ENCODE data around the gene GNG7.
"Not testable (repeated sequence)": the region's sequence is repeated elsewhere in the genome, so short reads cannot be mapped to it uniquely, and the experiment has no call there.

Gene GNG7

GRCh38 chr19:2643123-2643737 is 59.3 kb downstream of the GNG7 start:
- not testable (repeated sequence) for DNase-seq (ENCODE audit: low read depth in 2 of 2)

DNA sequence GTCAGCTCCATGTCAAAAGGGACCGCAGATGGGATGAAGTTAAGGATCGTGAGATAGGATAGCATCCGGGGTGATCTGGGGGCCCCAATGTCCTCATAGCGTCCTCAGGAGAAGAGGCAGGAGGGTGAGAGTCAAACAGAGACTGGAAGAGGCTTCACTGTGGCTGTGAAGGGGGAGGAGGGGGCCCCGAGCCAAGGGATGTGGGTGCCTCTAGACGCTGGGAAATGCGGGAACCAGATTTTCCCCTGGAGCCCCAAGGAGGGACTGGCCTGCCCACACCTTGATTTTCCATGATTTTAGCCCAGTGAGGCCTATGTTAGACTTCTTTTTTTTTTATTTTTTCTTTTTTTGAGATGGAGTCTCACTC is 61.2 kb downstream of the GNG7 start:
- no peak for DNase-seq (ENCODE audit: low read depth in 2 of 2)

DNA sequence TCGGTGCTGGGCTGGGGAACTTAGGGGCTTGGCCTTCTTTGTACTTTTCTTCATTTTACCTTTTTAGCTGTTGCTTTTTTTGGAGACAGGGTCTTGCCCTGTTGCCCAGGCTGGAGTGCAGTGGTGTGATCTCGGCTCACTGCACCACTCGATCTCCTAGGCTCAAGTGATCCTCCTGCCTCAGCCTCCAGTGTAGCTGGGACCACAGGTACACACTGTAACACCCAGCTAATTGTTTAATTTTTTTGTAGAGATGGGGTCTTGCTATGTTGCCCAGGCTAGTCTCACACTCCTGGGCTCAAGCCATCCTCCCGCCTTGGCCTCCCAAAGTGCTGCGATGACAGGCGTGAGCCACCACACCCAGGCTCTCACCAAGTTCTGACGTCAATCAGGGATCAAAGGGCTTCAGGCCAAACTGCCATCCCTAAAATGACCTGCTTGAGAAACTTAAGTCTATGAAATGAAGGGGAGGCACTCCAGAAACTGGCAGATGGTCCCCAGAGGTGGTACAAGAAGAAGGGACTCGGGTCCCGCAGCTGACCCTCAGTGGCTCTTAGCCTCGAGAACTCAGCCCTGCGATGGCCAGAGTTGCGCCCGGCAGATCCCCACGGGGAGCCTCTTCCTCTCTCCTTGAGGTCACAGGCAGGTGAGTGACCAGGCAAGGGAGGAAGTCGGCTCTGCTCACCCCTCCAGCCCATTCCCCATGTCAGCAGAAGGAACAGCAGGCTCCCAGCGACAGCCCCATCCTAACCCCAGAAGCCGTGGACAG is 61.7 kb downstream of the GNG7 start:
- DNase-seq (ENCODE audit: low read depth in 2 of 2): no peak

DNA sequence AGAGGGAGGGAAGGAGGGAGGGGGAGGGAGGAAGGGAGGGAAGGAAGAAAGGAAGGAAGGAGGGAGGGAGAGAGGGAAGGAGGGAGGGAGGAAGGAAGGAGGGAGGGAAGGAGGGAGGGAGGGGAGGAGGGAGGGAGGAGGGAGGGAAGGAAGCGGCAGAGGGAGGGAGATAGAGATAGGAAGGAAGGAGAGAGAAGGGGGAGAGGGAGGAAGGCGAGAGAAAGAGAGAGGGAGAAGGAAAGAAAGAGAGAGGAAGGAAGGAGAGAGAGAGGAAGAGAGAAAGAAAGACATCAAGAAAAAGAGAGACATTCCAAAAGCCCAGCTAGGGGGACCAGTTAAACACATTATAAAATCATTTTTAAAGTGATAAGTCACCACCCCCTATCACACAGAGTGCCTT is 62.5 kb downstream of the GNG7 start:
- DNase-seq (ENCODE audit: low read depth in 2 of 2): no peak

GRCh38 chr19:2638417-2638940 is 64.0 kb downstream of the GNG7 start:
- DNase-seq (ENCODE audit: low read depth in 2 of 2): no peak

DNA sequence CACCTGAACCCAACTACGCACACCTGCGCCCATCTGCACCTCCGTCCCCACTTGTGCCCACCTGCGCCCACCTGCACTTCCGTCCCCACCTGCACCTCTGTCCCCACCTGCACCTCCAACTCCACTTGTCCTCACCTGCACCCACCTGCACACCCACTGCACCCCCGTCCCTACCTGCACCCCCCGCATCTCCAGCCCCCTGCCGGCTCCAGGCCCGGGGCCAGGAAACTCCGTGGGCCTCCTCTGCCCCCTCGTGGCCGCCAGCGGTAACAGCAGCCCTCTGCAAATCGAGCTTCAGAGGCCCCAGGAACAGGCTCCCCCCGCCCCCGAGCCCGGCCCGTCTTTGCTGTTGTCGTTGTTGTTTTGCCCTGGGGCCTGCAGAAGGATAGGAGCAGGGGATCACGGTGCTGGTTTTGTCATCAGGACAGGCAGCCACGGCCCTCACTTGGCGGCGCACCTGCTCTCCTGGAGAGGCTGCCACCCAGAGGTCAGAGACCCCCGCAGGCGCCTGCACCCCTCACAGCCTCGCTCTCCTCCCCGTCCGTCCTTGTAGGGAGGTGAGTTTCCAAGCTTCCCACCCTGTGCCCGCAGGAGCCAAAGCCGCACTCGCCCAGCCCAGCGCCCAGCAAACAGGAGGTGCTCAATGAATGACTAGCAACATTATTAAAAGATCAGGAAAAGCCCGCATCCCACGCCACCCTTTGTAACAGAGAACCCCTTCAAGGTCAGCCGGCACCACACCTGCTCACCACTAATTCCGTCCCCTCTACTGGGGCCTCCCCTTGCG is 65.4 kb downstream of the GNG7 start:
- DNase-seq (ENCODE audit: low read depth in 2 of 2): peak; percentile 55 to 59

DNA sequence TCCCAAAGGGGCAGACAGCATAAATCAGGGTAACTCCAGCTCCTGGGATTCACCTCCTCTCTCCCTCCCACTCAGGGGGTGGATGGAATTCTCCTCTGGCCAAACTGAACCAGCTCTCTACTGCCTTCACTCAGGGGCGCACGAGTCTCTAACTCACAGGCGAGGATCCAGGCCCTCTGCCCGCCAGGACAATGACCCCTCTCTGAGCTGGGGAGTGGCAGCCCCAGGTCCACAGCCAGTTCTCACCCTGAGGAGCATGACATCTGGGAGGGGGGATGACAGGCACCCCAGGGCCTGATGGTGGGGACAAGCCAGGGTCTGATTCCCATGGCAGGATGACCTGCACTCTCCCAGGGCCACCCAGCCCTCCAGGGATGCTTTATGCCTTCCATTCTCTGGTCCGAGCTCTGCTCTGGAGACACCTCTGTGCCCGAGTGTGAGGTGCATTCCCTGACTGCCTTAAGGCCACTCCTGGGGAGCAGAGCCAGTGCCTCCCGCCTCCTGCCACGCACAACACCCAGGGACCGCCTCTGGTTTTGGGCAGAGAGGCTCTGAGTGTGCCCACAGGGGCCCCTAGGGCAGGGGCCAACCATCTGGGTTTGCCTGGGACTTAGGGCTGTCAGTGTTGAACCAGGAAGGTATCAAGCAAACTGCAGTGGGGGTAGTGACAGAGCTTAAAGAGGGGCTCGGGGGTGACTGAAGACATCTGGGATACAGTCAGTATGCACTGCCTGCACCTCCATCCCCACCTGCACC is 66.2 kb downstream of the GNG7 start:
- DNase-seq (ENCODE audit: low read depth in 2 of 2): no peak

DNA sequence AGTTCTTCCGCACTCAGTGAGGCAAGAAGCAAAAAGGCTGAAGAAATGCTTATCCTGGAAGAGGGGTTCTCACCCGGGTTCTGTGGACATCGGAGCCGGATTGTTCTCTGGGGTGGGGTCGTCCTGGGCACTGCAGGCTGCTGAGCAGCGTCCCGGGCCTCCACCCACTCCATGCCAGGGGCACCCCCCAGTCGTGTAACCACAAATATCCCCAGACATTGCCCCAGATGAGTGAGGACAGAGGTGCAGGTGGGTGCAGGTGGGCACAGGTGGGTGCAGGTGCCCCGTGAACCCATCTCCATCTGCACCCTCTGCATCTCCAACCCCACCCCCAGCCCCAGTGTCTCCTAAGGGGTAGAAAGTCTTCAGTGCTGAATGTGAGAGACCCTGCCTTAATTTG is 67.5 kb downstream of the GNG7 start:
- DNase-seq (ENCODE audit: low read depth in 2 of 2): no peak

DNA sequence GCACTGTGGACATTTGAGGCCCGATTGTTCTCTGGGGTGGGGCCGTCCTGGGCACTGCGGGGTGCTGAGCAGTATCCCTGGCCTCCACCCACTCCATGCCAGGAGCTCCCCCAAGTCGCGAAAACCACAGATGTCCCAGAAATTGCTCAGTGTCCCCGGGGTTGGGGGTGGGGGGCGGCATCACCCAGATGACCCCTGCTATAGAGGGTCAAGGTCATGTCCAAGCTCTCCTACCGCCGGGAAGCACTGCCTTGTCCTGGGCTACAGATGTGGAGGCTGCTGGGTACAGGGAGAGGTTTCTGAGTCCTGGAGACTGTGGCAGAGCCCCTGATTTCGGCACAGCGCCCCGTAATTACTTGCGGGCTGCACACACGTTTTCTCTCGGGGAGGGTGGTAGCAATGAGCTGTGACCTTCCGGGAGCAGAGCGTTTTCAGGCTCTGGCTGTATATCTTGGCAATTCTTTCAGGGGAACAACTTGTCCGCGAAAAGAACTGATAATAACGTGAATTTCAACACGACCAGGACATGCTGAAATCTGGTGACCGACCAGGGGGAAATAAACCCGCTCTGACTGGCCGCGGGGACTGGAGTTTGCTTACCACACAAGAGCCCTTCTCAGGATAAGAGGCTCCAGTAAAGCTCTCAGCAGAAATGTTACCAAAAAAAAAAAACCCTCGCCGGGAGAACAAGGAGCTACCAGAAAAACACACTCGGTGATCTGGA is 68.1 kb downstream of the GNG7 start:
- no peak for DNase-seq (ENCODE audit: low read depth in 2 of 2)

DNA sequence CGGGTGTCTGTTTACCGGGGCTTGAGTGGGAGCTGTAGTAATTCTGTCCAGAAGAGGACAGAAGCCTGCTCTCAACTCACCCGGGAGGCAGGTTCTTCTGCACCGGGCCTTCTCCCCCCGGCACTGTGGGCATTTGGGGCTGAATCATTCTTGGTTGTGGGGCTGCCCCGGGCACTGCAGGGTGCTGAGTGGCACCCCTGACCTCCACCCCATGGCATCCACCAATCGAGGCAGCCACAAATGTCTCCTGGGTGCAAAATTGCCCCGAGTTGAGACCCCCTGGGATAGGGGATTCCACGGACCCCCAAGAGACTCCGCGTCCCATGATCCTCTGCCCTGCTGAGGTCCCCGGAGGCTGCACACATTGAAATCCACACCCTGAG is 68.8 kb downstream of the GNG7 start:
- no peak for DNase-seq (ENCODE audit: low read depth in 2 of 2)

DNA sequence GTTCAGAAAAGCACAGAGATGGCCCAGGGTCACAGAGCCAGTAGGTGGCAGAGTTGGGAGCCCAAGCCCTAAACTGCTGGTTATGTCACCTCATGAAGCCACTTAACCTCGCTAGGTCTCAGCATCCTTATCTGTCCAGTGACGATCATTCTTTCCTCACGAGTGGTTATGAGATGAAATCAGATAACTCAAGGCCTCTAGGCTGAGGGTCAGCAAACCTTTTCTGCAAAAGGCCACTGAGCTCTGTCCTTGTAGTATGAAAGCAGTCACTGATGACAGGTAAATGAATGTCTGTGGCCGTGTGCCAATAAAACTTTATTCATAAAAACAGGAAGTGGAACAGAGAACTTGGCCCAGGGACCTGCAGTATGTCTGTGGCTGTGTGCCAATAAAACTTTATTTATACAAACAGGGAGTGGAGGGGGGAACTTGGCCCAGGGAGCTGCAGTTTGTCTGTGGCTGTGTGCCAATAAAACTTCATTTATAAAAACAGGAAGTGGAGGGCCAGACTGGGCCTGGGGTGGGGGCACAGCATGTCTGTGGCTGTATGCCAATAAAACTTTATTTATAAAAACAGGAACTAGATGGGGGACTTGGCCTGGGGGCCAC is 71.2 kb downstream of the GNG7 start:
- DNase-seq (ENCODE audit: low read depth in 2 of 2): no peak

- DNase-seq (ENCODE audit: low read depth in 2 of 2): no peak
These were observed 72.0 kb downstream of the GNG7 start for GRCh38 chr19:2630352-2631001.

GRCh38 chr19:2629491-2630351 is 72.8 kb downstream of the GNG7 start:
- DNase-seq (ENCODE audit: low read depth in 2 of 2): no peak

DNA sequence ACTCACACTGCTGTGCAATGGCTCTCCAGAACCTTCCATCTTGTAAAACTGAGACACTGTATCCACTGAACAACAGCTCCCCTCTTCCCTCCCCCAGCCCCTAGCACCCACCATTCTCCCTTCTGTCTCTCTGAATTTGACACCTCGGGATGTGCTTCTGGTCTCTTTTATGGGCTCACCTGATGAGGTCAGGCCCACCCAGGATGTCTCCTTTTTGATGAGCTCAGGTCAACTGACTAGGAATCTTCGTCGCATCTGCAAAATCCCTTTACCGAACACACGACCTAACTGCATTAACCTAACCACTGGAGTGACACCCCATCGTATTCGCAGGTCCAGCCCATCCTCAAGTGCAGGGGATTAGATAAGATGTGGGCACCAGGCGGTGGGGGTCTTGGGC is 73.9 kb downstream of the GNG7 start:
- DNase-seq (ENCODE audit: low read depth in 2 of 2): no peak

GRCh38 chr19:2627855-2628254 is 74.6 kb downstream of the GNG7 start:
- no peak for DNase-seq (ENCODE audit: low read depth in 2 of 2)

DNA sequence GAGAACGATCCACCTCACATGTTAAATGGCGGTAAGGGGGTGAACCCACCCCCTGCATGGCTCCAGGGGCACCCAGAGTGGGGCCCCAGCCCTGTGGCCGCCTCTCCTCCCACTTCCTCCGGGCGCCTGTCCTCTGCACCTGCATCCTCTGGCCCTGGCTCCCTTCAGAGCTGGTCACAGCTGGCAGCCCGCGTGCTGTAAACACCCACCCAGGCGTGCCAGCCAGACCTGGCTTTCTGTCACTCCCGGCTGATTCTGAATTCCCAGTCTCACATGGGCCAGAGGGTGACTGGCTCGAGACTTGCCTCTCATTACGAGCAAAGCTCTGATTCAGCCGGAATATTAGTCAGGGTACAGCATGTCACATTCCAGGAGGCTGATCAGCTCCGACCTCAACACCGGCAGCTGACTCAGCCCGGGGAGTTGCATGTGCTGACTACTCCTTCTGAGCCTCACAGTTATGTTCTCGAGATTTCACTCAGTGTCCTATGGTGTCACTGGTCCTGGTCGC is 75.1 kb downstream of the GNG7 start:
- DNase-seq (ENCODE audit: low read depth in 2 of 2): peak in 1 of 2 donors; percentile 34

DNA sequence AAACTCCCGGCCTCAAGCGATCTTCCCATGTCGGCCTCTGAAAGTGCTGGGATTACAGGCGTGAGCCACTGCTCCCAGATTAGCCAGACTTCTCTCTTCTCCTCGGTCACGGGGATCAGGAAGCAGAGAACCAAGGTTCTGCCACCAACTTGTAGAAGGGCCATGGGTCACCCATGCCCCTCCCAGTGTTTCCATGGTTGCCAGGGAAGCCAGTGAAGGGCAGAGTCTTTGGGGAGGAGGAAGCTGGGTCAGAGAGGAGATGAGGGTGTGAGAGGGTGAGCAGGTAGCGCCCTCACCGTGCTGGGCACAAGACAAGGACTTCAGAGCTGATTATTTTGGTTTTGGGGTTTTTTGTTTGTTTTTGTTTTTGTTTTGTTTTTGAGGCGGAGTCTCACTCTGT is 77.1 kb downstream of the GNG7 start:
- no peak for DNase-seq (ENCODE audit: low read depth in 2 of 2)

- no peak for DNase-seq (ENCODE audit: low read depth in 2 of 2)
These were observed 77.9 kb downstream of the GNG7 start for GRCh38 chr19:2624537-2625091.

GRCh38 chr19:2623798-2624197 is 78.7 kb downstream of the GNG7 start:
- DNase-seq (ENCODE audit: low read depth in 2 of 2): no peak

Measured in activated CD4-positive, alpha-beta T cell treated with anti-CD3 and anti-CD28 coated beads for 24 hours (primary cell).